ENCODE results near the gene ATG16L1. TPM values are rescaled to one million over a fixed set of nuclear protein-coding genes. Genes with fewer than 3 reads are reported as not detected.

Gene ATG16L1
- total and polyA plus RNA-seq, 4 experiments from 2014 or later, result 12.3 to 89.4 (median 50.5) TPM

DNA sequence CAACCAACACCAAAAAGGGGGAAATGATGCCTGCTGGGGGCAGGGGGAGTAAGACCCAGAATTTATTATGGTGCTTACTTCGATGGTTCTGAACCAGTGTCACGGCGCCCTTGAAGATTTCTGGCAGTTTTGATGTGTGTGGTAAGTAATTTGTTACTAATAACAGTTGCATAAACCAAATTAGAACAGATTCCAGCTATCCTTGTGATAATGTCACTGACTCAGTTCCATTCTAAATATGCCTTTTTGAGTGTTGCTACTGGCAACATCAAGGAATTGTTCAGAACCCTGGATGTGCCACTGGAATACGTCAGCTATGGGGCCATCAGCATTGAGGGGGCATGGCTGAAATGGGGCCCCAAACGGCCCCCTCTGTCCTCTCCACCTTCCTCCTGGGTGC is 67.8 kb downstream of the ATG16L1 start:
- intact Hi-C loops (cut with micrococcal nuclease), result no loop called here
- Mint-ChIP-seq H3K4me3 (no peak overlapping the region), H3K9me3 (no peaks in the 10 kb centered on the region), H3K4me1 (peaks cover 2 to 15% (median 7%) of the 10 kb centered on the region in 4 donors), H3K27ac (peak overlapping the region in 1 of 7 donors; percentile 7), H3K27me3 (no peaks in the 10 kb centered on the region), H3K36me3 (no peaks in the 10 kb centered on the region)
- H3K4me3 ChIP-seq (ENCODE audit: low read length in 2 of 2), result no peak overlapping the region
- no peaks in the 10 kb centered on the region for H3K4me1 ChIP-seq (ENCODE audit: insufficient read depth, low read length)
- H3K36me3 ChIP-seq (ENCODE audit: insufficient read depth, low read length), result no peaks in the 10 kb centered on the region
- H3K27me3 ChIP-seq (ENCODE audit: insufficient read depth, low read length), result peaks cover 4% of the 10 kb centered on the region
- POLR2A ChIA-PET (ENCODE audit: partially characterized antibody), result no interaction called here
- no peak overlapping the region for H3K27ac ChIP-seq (ENCODE audit: low read depth, low read length)
- CTCF ChIA-PET (ENCODE audit: partially characterized antibody), result no interaction called here
- H3K9me3 ChIP-seq (ENCODE audit: control insufficient read depth in 1 of 2, low read length in 2 of 2), result no peaks in the 10 kb centered on the region
- no peak for DNase-seq

DNA sequence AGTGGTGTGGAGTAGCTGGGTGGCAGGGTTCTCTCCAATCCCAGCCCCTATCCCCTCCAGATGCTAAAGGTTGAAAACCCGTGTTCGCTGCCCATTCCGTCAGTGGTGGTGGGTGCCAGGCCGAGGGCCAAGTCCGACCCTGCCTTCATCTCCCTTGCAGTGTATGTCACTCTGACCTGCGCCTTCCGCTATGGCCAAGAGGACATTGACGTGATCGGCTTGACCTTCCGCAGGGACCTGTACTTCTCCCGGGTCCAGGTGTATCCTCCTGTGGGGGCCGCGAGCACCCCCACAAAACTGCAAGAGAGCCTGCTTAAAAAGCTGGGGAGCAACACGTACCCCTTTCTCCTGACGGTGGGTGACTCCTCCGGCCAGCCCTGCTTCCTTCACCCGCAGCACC is 69.0 kb downstream of the ATG16L1 start:
- no peak overlapping the region for H3K27ac ChIP-seq (ENCODE audit: low read depth, low read length)
- H3K4me1 ChIP-seq (ENCODE audit: insufficient read depth, low read length), result no peaks in the 10 kb centered on the region
- H3K9me3 Mint-ChIP-seq, result no peaks in the 10 kb centered on the region
- intact Hi-C loops (cut with micrococcal nuclease), result no loop called here
- H3K27me3 ChIP-seq (ENCODE audit: insufficient read depth, low read length), result peaks cover 4% of the 10 kb centered on the region
- CTCF ChIA-PET (ENCODE audit: partially characterized antibody), result interaction anchor here (1.2 kb wide), 1 partner anchor 11 kb away, joined by 3 read pairs; no protein-coding TSS in a partner anchor
- no peak overlapping the region for H3K4me3 ChIP-seq (ENCODE audit: low read length in 2 of 2)
- DNase-seq, result no peak
- no peaks in the 10 kb centered on the region for H3K27me3 Mint-ChIP-seq
- peaks cover 2 to 18% (median 9%) of the 10 kb centered on the region in 4 donors for H3K4me1 Mint-ChIP-seq
- H3K36me3 ChIP-seq (ENCODE audit: insufficient read depth, low read length), result no peaks in the 10 kb centered on the region
- no peaks in the 10 kb centered on the region for H3K9me3 ChIP-seq (ENCODE audit: control insufficient read depth in 1 of 2, low read length in 2 of 2)
- POLR2A ChIA-PET (ENCODE audit: partially characterized antibody), result interaction anchor here (1.1 kb wide), 1 partner anchor 11 kb away, joined by 4 read pairs; no protein-coding TSS in a partner anchor
- no peak overlapping the region for H3K27ac Mint-ChIP-seq
- no peak overlapping the region for H3K4me3 Mint-ChIP-seq
- H3K36me3 Mint-ChIP-seq, result no peaks in the 10 kb centered on the region

DNA sequence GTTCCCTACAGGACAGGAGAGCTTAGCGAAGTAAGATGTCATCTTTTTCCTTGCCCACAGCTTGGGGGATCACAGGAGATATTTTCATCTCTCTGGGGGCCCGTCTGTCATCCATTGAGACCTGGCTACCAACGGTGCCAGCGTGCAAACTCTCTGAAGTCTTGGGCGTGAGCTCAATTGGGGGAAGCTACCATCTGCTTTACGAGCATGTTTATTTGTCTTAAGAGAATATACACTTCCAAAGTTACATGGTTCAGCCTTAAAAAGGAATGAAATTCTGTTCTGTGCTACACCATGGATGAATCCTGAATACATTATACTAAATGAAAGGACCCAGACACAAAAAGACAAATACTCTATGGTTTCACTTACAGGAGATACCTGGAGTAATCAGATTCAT is 69.7 kb downstream of the ATG16L1 start:
- no peaks in the 10 kb centered on the region for H3K9me3 Mint-ChIP-seq
- intact Hi-C loops (cut with micrococcal nuclease), result no loop called here
- Histone ChIP-seq H3K27me3 (ENCODE audit: insufficient read depth, low read length) (peaks cover 4% of the 10 kb centered on the region), H3K4me1 (ENCODE audit: insufficient read depth, low read length) (no peaks in the 10 kb centered on the region), H3K36me3 (ENCODE audit: insufficient read depth, low read length) (no peaks in the 10 kb centered on the region), H3K9me3 (ENCODE audit: control insufficient read depth in 1 of 2, low read length in 2 of 2) (no peaks in the 10 kb centered on the region), H3K27ac (ENCODE audit: low read depth, low read length) (no peak overlapping the region), H3K4me3 (ENCODE audit: low read length in 2 of 2) (no peak overlapping the region)
- H3K4me3 Mint-ChIP-seq, result no peak overlapping the region
- H3K27ac Mint-ChIP-seq, result peak overlapping the region in 4 of 7 donors; percentile 14 to 49 (median 31)
- H3K4me1 Mint-ChIP-seq, result peaks cover 2 to 19% (median 9%) of the 10 kb centered on the region in 4 donors
- no peaks in the 10 kb centered on the region for H3K27me3 Mint-ChIP-seq
- no peaks in the 10 kb centered on the region for H3K36me3 Mint-ChIP-seq
- CTCF ChIA-PET (ENCODE audit: partially characterized antibody), result interaction anchor here (0.6 to 1.2 kb wide), 2 partner anchors 10 to 563 kb away, joined by 3 read pairs; no protein-coding TSS in a partner anchor
- DNase-seq, result no peak
- POLR2A ChIA-PET (ENCODE audit: partially characterized antibody), result interaction anchor here (1.1 kb wide), 1 partner anchor 10 kb away, joined by 4 read pairs; no protein-coding TSS in a partner anchor

DNA sequence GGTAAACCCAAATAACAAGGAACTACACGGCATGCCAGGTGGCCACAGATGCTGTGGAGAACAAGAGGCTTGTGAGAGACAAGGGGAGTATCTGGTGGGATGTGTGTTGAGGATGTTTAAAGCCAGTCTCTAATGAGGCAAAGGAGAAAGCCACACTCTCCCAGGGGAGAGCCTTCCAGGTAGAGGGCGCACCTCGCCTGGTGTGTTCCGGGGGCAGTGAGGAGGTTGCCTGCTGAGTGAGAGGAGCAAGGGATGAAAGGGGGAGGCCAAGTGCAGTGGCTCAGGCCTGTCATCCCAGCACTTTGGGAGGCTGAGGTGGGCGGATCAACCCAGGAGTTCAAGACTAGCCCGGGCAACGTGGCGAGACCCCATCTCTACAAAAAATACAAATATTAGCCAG is 72.4 kb downstream of the ATG16L1 start:
- intact Hi-C loops (cut with micrococcal nuclease), result no loop called here
- H3K36me3 ChIP-seq (ENCODE audit: insufficient read depth, low read length), result no peaks in the 10 kb centered on the region
- ChIA-PET POLR2A (ENCODE audit: partially characterized antibody) (interaction anchor here (1.5 kb wide), 1 partner anchor 8 kb away, joined by 6 read pairs; no protein-coding TSS in a partner anchor), CTCF (ENCODE audit: partially characterized antibody) (interaction anchor here (0.6 to 1.3 kb wide), 2 partner anchors 9 to 30 kb away, joined by 3 read pairs; no protein-coding TSS in a partner anchor)
- no peak overlapping the region for H3K4me3 Mint-ChIP-seq
- H3K4me1 ChIP-seq (ENCODE audit: insufficient read depth, low read length), result no peaks in the 10 kb centered on the region
- peak overlapping the region in 1 of 7 donors; percentile 7 for H3K27ac Mint-ChIP-seq
- no peaks in the 10 kb centered on the region for H3K36me3 Mint-ChIP-seq
- H3K9me3 ChIP-seq (ENCODE audit: control insufficient read depth in 1 of 2, low read length in 2 of 2), result no peaks in the 10 kb centered on the region
- peaks cover 2 to 19% (median 9%) of the 10 kb centered on the region in 4 donors for H3K4me1 Mint-ChIP-seq
- peaks cover under 1% of the 10 kb centered on the region for H3K27me3 ChIP-seq (ENCODE audit: insufficient read depth, low read length)
- H3K4me3 ChIP-seq (ENCODE audit: low read length in 2 of 2), result no peak overlapping the region
- H3K27ac ChIP-seq (ENCODE audit: low read depth, low read length), result no peak overlapping the region
- DNase-seq, result no peak
- no peaks in the 10 kb centered on the region for H3K27me3 Mint-ChIP-seq
- peaks cover 0 to 2% (median 0%) of the 10 kb centered on the region in 8 donors for H3K9me3 Mint-ChIP-seq

DNA sequence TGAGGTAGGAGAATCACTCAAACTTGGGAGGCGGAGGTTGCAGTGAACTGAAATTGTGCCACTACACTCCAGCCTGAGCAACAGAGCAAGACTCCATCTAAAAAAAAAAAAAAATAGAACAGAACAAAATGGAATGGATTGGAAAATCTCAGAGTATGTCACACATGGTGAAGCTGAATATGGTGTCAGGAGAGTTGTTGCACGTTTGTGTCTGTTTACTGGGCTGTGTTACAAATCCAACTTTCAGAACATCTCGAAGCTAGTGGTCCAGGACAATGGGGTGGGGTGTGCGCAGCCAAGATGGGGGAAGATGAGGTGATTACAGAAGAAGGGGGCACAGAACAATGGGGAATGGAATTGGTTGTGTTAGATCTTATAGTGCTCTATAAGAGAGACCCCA is 73.8 kb downstream of the ATG16L1 start:
- H3K27ac Mint-ChIP-seq, result no peak overlapping the region
- Histone ChIP-seq H3K36me3 (ENCODE audit: insufficient read depth, low read length) (no peaks in the 10 kb centered on the region), H3K27me3 (ENCODE audit: insufficient read depth, low read length) (no peaks in the 10 kb centered on the region), H3K27ac (ENCODE audit: low read depth, low read length) (no peak overlapping the region), H3K4me3 (ENCODE audit: low read length in 2 of 2) (no peak overlapping the region), H3K9me3 (ENCODE audit: control insufficient read depth in 1 of 2, low read length in 2 of 2) (no peaks in the 10 kb centered on the region), H3K4me1 (ENCODE audit: insufficient read depth, low read length) (peaks cover 8% of the 10 kb centered on the region)
- H3K9me3 Mint-ChIP-seq, result peaks cover 0 to 2% (median 0%) of the 10 kb centered on the region in 8 donors
- intact Hi-C loops (cut with micrococcal nuclease), result no loop called here
- POLR2A ChIA-PET (ENCODE audit: partially characterized antibody), result no interaction called here
- H3K36me3 Mint-ChIP-seq, result no peaks in the 10 kb centered on the region
- H3K4me3 Mint-ChIP-seq, result no peak overlapping the region
- DNase-seq, result no peak
- H3K27me3 Mint-ChIP-seq, result no peaks in the 10 kb centered on the region
- CTCF ChIA-PET (ENCODE audit: partially characterized antibody), result interaction anchor here (0.6 kb wide), 1 partner anchor 257 kb away, joined by 3 read pairs; no protein-coding TSS in a partner anchor
- H3K4me1 Mint-ChIP-seq, result peaks cover 3 to 32% (median 14%) of the 10 kb centered on the region in 4 donors

DNA sequence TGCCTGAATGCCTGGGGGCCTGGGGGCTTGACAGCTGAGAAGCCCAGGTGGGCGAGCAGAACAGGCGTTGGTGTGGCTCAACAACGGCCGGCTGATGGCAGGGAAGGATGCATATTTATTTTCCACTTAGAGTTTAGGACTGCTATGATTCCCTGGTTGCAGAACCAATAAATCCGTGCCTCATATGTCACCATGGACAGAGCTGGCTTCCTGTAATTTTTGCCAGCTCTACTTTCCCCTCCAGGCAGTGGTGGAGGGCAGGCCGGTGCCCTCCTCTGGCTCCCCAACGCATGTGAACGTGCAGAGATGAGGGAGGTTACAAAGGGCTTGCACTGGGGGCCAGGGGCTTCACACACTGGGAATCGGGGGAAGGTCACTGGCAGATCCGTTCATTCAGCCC is 74.3 kb downstream of the ATG16L1 start:
- ChIA-PET POLR2A (ENCODE audit: partially characterized antibody) (interaction anchor here (0.7 kb wide), 1 partner anchor 257 kb away, joined by 3 read pairs; no protein-coding TSS in a partner anchor), CTCF (ENCODE audit: partially characterized antibody) (no interaction called here)
- peak overlapping the region in 1 of 8 donors; percentile 37 for H3K4me3 Mint-ChIP-seq
- Histone ChIP-seq H3K27ac (ENCODE audit: low read depth, low read length) (no peak overlapping the region), H3K36me3 (ENCODE audit: insufficient read depth, low read length) (no peaks in the 10 kb centered on the region), H3K4me3 (ENCODE audit: low read length in 2 of 2) (no peak overlapping the region), H3K9me3 (ENCODE audit: control insufficient read depth in 1 of 2, low read length in 2 of 2) (no peaks in the 10 kb centered on the region), H3K27me3 (ENCODE audit: insufficient read depth, low read length) (no peaks in the 10 kb centered on the region), H3K4me1 (ENCODE audit: insufficient read depth, low read length) (peaks cover 14% of the 10 kb centered on the region)
- peaks cover 3 to 35% (median 16%) of the 10 kb centered on the region in 4 donors for H3K4me1 Mint-ChIP-seq
- no peaks in the 10 kb centered on the region for H3K36me3 Mint-ChIP-seq
- no peaks in the 10 kb centered on the region for H3K27me3 Mint-ChIP-seq
- no peak for DNase-seq
- H3K9me3 Mint-ChIP-seq, result peaks cover 0 to 2% (median 0%) of the 10 kb centered on the region in 8 donors
- intact Hi-C loops (cut with micrococcal nuclease), result no loop called here
- peak overlapping the region in 2 of 7 donors; percentile 42 to 48 for H3K27ac Mint-ChIP-seq

GRCh38 chr2:233326500-233326899 is 75.0 kb downstream of the ATG16L1 start:
- H3K4me3 Mint-ChIP-seq, result no peak overlapping the region
- Histone ChIP-seq H3K4me3 (ENCODE audit: low read length in 2 of 2) (no peak overlapping the region), H3K4me1 (ENCODE audit: insufficient read depth, low read length) (peaks cover 21% of the 10 kb centered on the region), H3K9me3 (ENCODE audit: control insufficient read depth in 1 of 2, low read length in 2 of 2) (no peaks in the 10 kb centered on the region), H3K27ac (ENCODE audit: low read depth, low read length) (no peak overlapping the region), H3K27me3 (ENCODE audit: insufficient read depth, low read length) (no peaks in the 10 kb centered on the region), H3K36me3 (ENCODE audit: insufficient read depth, low read length) (no peaks in the 10 kb centered on the region)
- peaks cover 0 to 2% (median 0%) of the 10 kb centered on the region in 8 donors for H3K9me3 Mint-ChIP-seq
- no peak overlapping the region for H3K27ac Mint-ChIP-seq
- H3K36me3 Mint-ChIP-seq, result no peaks in the 10 kb centered on the region
- DNase-seq, result no peak
- peaks cover 9 to 37% (median 21%) of the 10 kb centered on the region in 4 donors for H3K4me1 Mint-ChIP-seq
- CTCF ChIA-PET (ENCODE audit: partially characterized antibody), result no interaction called here
- no peaks in the 10 kb centered on the region for H3K27me3 Mint-ChIP-seq
- POLR2A ChIA-PET (ENCODE audit: partially characterized antibody), result interaction anchor here (0.7 kb wide), 1 partner anchor 257 kb away, joined by 3 read pairs; no protein-coding TSS in a partner anchor
- intact Hi-C loops (cut with micrococcal nuclease), result no loop called here
